Upper lobe of right lung (tissue), 1 donor: ENCODE results near the gene AKAP7. TPM values are rescaled to one million over a fixed set of nuclear protein-coding genes. Genes with fewer than 3 reads are reported as not detected.

Source experiments
- ATAC-seq: fragments of 200-7000 bp; cut with Tn5 transposase; one replicate; pipeline ENCODE4 v1.9.1; 2020; ENCODE audit warnings: mild to moderate bottlenecking, moderate library complexity
- DNase-seq: peaks from one replicate; pipeline ENCODE4 v3.0.0-alpha.2; 2020
- H3K27ac ChIP-seq: fragments of 200-600 bp; one replicate; pipeline ENCODE4 v1.8.0; 2022
- H3K27me3 ChIP-seq: fragments of 200-600 bp; one replicate; pipeline ENCODE4 v1.8.0; 2022; ENCODE audit warnings: mild to moderate bottlenecking
- H3K36me3 ChIP-seq: fragments of 200-600 bp; one replicate; pipeline ENCODE4 v1.8.0; 2022
- H3K4me1 ChIP-seq: fragments of 200-600 bp; one replicate; pipeline ENCODE4 v1.8.0; 2022
- H3K4me3 ChIP-seq: fragments of 200-600 bp; one replicate; pipeline ENCODE4 v1.8.0; 2022; ENCODE audit warnings: mild to moderate bottlenecking
- H3K9me3 ChIP-seq: fragments of 200-600 bp; one replicate; pipeline ENCODE4 v1.8.0; 2022
- intact Hi-C: fragments of 100-400 bp; cut with DNase I; formaldehyde crosslinking; loops from one replicate; pipeline ENCODE4 v1.11.0; 2022
- total RNA-seq: library from RNA; stranded (reverse); fragmentation: NEBNext Ultra II Directional; extraction: Animal tissue kit (Norgen Biotek cat#: 25700); gene quantifications from one replicate; pipeline ENCODE4 v1.2.1, GENCODE V29; 2021
- TF ChIP-seq, protein P1 (sequence below): fragments of 200-600 bp; IDR thresholded peaks from one replicate; pipeline ENCODE4 v1.8.0; 2022; ENCODE audit warnings: antibody characterized with exemption
- donor health status: DM: no; HTN: yes; CAD: no; lungs with severe emphysema.

The AKAP7 gene
- total RNA-seq, 1 donor from 2014 or later = 11.1 TPM

DNA sequence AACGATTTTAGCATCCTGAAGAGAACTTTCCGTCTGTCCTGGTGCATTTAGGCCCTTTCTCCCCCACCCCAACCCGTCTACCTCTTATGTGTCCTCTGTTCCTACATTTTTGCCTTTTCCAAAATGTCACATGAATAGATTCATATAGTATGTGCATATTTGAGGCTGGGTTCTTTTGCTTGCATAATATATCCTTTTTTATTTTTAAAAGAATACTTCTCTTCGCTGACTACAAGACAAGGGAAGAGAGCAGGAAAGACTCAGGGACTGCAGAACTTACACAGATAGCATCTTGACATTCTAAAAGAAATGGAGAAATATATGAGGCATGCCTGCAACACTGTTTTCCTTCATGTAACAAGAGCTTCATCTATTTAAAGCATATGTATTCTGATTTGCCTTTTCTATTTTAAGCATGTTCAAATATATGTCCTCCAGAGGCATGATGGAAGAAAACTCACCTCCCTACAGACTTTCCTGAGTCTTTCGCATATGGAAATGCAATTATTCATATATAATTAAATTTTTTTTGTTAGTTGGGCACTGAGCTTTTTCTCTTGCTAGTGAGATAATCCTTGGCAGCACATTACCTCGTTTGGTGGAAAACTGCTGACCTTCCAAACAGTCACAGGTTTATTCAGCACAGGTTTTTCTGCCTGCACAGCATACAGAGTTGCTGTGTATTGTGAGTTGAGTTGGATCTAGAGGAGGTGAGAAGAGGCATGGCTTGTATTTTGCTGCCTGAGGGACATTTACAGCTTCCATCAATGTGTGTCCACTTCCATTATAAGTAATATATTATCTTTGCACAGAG, 170.0 kb downstream of the AKAP7 start:
- intact Hi-C loops = no loop called here
- TF ChIP-seq, protein P1, sequence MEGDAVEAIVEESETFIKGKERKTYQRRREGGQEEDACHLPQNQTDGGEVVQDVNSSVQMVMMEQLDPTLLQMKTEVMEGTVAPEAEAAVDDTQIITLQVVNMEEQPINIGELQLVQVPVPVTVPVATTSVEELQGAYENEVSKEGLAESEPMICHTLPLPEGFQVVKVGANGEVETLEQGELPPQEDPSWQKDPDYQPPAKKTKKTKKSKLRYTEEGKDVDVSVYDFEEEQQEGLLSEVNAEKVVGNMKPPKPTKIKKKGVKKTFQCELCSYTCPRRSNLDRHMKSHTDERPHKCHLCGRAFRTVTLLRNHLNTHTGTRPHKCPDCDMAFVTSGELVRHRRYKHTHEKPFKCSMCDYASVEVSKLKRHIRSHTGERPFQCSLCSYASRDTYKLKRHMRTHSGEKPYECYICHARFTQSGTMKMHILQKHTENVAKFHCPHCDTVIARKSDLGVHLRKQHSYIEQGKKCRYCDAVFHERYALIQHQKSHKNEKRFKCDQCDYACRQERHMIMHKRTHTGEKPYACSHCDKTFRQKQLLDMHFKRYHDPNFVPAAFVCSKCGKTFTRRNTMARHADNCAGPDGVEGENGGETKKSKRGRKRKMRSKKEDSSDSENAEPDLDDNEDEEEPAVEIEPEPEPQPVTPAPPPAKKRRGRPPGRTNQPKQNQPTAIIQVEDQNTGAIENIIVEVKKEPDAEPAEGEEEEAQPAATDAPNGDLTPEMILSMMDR = no peak
- H3K27me3 ChIP-seq = no peaks in the 10 kb centered on the region
- no peaks in the 10 kb centered on the region for H3K4me1 ChIP-seq
- no peaks in the 10 kb centered on the region for H3K36me3 ChIP-seq
- ATAC-seq = no peak
- peaks cover 5% of the 10 kb centered on the region for H3K9me3 ChIP-seq
- no peak overlapping the region for H3K4me3 ChIP-seq
- H3K27ac ChIP-seq = no peak overlapping the region
- no peak for DNase-seq

DNA sequence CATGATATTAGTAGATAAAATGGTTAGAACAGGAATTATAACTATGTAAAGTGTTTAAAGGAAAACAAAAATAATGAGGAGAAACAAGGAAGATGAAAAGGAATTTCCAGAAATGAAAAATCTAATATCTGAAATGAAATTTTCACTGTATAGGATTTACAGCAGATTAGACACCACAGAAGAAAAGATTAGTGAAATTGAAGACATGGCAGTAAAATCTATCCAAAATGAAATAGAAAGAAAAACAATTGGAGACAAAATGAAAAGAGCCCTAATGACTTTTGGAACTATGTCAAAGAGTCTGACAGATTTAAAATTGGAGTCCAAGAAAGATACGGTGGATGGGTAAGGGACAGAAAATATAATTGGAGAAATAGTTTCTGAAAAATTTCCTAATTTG, 174.2 kb downstream of the AKAP7 start:
- peaks cover 5% of the 10 kb centered on the region for H3K9me3 ChIP-seq
- TF ChIP-seq, protein P1 = no peak
- H3K36me3 ChIP-seq = no peaks in the 10 kb centered on the region
- intact Hi-C loops = no loop called here
- H3K27ac ChIP-seq = no peak overlapping the region
- no peaks in the 10 kb centered on the region for H3K4me1 ChIP-seq
- H3K4me3 ChIP-seq = no peak overlapping the region
- ATAC-seq = no peak
- no peaks in the 10 kb centered on the region for H3K27me3 ChIP-seq
- DNase-seq = no peak

DNA sequence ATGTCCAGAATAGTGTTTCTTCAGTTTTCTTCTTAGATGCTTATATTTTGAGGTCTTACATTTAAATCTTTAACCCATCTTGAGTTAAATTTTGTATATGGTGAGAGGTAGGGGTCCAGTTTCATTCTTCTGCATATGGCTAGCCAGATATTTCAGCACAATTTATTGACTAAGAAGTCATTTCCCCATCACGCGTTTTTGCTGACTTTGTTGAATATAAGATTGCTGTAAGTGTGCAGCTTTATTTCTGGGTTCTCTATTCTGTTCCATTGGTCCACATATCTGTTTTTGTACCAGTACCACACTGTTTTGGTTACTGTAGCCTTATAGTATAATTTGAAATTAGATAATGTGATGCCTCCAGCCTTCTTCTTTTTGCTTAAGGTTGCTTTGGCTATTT, 179.6 kb downstream of the AKAP7 start:
- no peak for ATAC-seq
- Histone ChIP-seq H3K4me1 (no peaks in the 10 kb centered on the region), H3K27me3 (no peaks in the 10 kb centered on the region), H3K36me3 (no peaks in the 10 kb centered on the region), H3K4me3 (no peak overlapping the region), H3K9me3 (no peaks in the 10 kb centered on the region), H3K27ac (no peak overlapping the region)
- no peak for DNase-seq
- TF ChIP-seq, protein P1 = no peak
- intact Hi-C loops = no loop called here

DNA sequence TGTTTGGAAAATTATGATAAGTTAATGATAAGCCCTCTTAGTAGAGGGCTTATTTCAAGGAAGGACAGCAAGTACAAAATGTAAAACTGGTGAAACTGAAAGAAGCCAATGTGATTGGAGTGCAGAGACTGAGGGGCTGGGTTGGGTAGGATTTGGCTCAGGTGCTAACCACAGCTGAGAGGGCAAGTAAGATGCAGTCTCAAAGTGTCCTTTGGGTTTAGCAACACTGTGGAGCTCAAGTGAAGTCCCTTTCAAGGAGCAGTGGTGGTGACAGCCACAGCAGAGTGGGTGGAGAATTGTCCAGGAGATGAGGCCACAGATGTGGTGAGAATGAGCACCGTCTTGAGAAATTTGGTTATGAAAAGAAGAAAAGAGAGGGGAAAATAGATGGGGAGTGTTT, 181.4 kb downstream of the AKAP7 start:
- no peaks in the 10 kb centered on the region for H3K27me3 ChIP-seq
- TF ChIP-seq, protein P1 = no peak
- no peak overlapping the region for H3K27ac ChIP-seq
- no peaks in the 10 kb centered on the region for H3K36me3 ChIP-seq
- H3K9me3 ChIP-seq = no peaks in the 10 kb centered on the region
- no peak overlapping the region for H3K4me3 ChIP-seq
- DNase-seq = no peak
- no peaks in the 10 kb centered on the region for H3K4me1 ChIP-seq
- no peak for ATAC-seq
- intact Hi-C loops = no loop called here

DNA sequence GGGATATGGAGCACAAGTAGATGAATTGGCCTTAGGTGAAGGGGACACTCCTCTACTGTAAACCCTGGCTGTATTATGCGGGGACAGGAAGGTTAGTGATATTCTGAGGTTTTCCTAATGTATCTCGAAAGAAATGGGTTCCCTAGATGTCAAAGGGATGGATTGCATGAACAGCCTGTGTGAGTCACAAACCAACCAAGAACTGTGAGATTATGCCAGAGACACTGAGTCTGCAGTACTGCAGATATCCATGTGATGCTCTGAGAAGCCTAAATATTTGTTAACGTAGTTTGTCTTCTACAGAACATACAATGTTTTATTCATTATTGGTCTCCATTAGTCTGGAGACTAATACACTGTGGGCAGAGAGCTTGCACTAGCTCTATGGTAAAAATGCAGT, 182.2 kb downstream of the AKAP7 start:
- ATAC-seq (no peak), DNase-seq (no peak)
- H3K4me1 ChIP-seq = no peaks in the 10 kb centered on the region
- no peaks in the 10 kb centered on the region for H3K36me3 ChIP-seq
- H3K27me3 ChIP-seq = no peaks in the 10 kb centered on the region
- H3K27ac ChIP-seq = no peak overlapping the region
- intact Hi-C loops = no loop called here
- TF ChIP-seq, protein P1 = no peak
- H3K9me3 ChIP-seq = no peaks in the 10 kb centered on the region
- H3K4me3 ChIP-seq = no peak overlapping the region
